ENCODE measurements around the gene FAM47E. TPM values are rescaled to one million over a fixed set of nuclear protein-coding genes. Genes with fewer than 3 reads are reported as not detected.

The FAM47E gene
- total RNA-seq, 2 experiments from 2014 or later: 0.34 to 0.74 TPM

DNA sequence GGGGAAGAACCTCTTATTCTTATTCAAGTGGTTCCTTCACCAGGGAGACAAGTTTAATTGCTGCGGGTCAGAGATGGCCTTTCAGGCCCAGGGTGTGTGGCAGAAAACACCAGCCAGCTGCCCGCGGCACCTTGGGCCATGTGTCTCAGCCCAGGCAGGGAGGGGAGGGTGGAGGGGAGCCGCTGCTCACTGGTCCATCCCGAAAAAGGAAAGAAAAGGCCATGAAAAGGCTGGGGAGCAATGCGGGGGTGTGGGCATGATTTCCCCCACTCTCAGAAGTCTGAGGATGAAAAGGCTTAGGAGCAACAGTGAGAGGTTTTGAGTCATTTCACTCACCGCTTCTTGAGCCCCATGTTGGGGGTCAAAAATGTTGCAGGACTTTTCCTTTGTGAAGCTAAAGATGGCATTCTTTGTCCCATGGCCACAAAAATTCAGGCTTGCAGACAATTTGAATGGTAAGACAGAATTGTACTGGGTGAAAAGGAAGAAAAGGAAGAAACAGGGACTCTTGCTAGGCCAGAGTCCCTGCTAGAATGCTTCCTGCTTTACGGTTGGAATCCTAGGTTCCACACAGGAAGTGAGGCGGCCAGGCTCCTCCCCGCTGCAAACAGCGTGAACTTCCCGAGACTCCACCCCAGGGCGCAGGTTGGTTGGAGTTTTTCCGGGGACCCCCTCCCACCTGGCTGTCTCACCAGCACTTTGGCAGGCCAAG lies 17.4 kb upstream of the FAM47E start:
- no peaks in the 10 kb centered on the region for H3K4me1 Mint-ChIP-seq (ENCODE audit: low read depth)
- peaks cover 2% of the 10 kb centered on the region for H3K9me3 Mint-ChIP-seq
- Histone ChIP-seq H3K27me3 (ENCODE audit: control insufficient read depth in 1 of 2, insufficient read depth in 2 of 2, low read length in 2 of 2) (peaks cover 3 to 7% of the 10 kb centered on the region in 2 experiments), H3K4me3 (ENCODE audit: low read length) (no peak overlapping the region), H3K36me3 (ENCODE audit: insufficient read depth, low read length) (no peaks in the 10 kb centered on the region), H3K4me1 (ENCODE audit: insufficient read depth, low read length) (no peaks in the 10 kb centered on the region), H3K9me3 (ENCODE audit: control insufficient read depth in 1 of 2, insufficient read depth in 1 of 2, low read length in 2 of 2) (peaks cover 0 to 7% of the 10 kb centered on the region in 2 experiments), H3K27ac (ENCODE audit: low read depth in 1 of 2, low read length in 2 of 2) (no peak overlapping the region)
- H3K27ac Mint-ChIP-seq: no peak overlapping the region
- H3K36me3 Mint-ChIP-seq (ENCODE audit: low read depth): peaks cover 2% of the 10 kb centered on the region
- DNase-seq (no peak), ATAC-seq (ENCODE audit: poor library complexity) (no peak)
- TF ChIP-seq CTCF (IDR thresholded peaks at IDR 0.05): no peak
- no peak overlapping the region for H3K4me3 Mint-ChIP-seq
- intact Hi-C loops (cut with DNase I, micrococcal nuclease): no loop called here
- H3K27me3 Mint-ChIP-seq: no peaks in the 10 kb centered on the region
- CTCF ChIA-PET: no interaction called here
- POLR2A ChIA-PET: no interaction called here

GRCh38 chr4:76234679-76235044 lies 16.9 kb upstream of the FAM47E start:
- peaks cover 3 to 4% of the 10 kb centered on the region in 2 experiments for H3K27me3 ChIP-seq (ENCODE audit: control insufficient read depth in 1 of 2, insufficient read depth in 2 of 2, low read length in 2 of 2)
- ATAC-seq (ENCODE audit: poor library complexity) (no peak), DNase-seq (no peak)
- Mint-ChIP-seq H3K4me3 (no peak overlapping the region), H3K36me3 (ENCODE audit: low read depth) (no peaks in the 10 kb centered on the region), H3K9me3 (peaks cover 4% of the 10 kb centered on the region), H3K4me1 (ENCODE audit: low read depth) (no peaks in the 10 kb centered on the region), H3K27ac (no peak overlapping the region), H3K27me3 (no peaks in the 10 kb centered on the region)
- no peaks in the 10 kb centered on the region for H3K4me1 ChIP-seq (ENCODE audit: insufficient read depth, low read length)
- H3K4me3 ChIP-seq (ENCODE audit: low read length): no peak overlapping the region
- no peak for TF ChIP-seq CTCF (IDR thresholded peaks at IDR 0.05)
- POLR2A ChIA-PET: no interaction called here
- CTCF ChIA-PET: no interaction called here
- no peak overlapping the region for H3K27ac ChIP-seq (ENCODE audit: low read depth in 1 of 2, low read length in 2 of 2)
- intact Hi-C loops (cut with DNase I, micrococcal nuclease): no loop called here
- H3K36me3 ChIP-seq (ENCODE audit: insufficient read depth, low read length): no peaks in the 10 kb centered on the region
- peaks cover under 1 to 3% of the 10 kb centered on the region in 2 experiments for H3K9me3 ChIP-seq (ENCODE audit: control insufficient read depth in 1 of 2, insufficient read depth in 1 of 2, low read length in 2 of 2)

GRCh38 chr4:76235407-76235806 lies 16.1 kb upstream of the FAM47E start:
- ChIA-PET CTCF (no interaction called here), POLR2A (no interaction called here)
- no peak overlapping the region for H3K4me3 ChIP-seq (ENCODE audit: low read length)
- DNase-seq: no peak
- no peak overlapping the region for H3K27ac ChIP-seq (ENCODE audit: low read depth in 1 of 2, low read length in 2 of 2)
- ATAC-seq (ENCODE audit: poor library complexity): no peak
- Mint-ChIP-seq H3K4me1 (ENCODE audit: low read depth) (no peaks in the 10 kb centered on the region), H3K36me3 (ENCODE audit: low read depth) (peaks cover 1% of the 10 kb centered on the region), H3K27ac (no peak overlapping the region), H3K9me3 (peaks cover 10% of the 10 kb centered on the region), H3K27me3 (no peaks in the 10 kb centered on the region), H3K4me3 (no peak overlapping the region)
- TF ChIP-seq CTCF (IDR thresholded peaks at IDR 0.05): no peak
- H3K9me3 ChIP-seq (ENCODE audit: control insufficient read depth in 1 of 2, insufficient read depth in 1 of 2, low read length in 2 of 2): peaks cover 3 to 8% of the 10 kb centered on the region in 2 experiments
- H3K27me3 ChIP-seq (ENCODE audit: control insufficient read depth in 1 of 2, insufficient read depth in 2 of 2, low read length in 2 of 2): no peaks in the 10 kb centered on the region
- H3K36me3 ChIP-seq (ENCODE audit: insufficient read depth, low read length): no peaks in the 10 kb centered on the region
- intact Hi-C loops (cut with DNase I, micrococcal nuclease): no loop called here
- no peaks in the 10 kb centered on the region for H3K4me1 ChIP-seq (ENCODE audit: insufficient read depth, low read length)

All from CD4-positive, alpha-beta T cell (primary cell).